ENCODE data around the gene BNC2.

Gene BNC2

GRCh38 chr9:16726718-16727451 is 143.6 kb downstream of the BNC2 start:
- H3K4me3 ChIP-seq (ENCODE audit: low read depth, low read length) = peak overlapping the region; percentile 61
- DNase-seq (ENCODE audit: low read depth) = peak; percentile 55
- in situ Hi-C loops (cut with HindIII; ENCODE audit: low sequenced_read_pairs) = loop anchor here (25.0 kb wide), 1 partner anchor 865 kb away; no protein-coding TSS in a partner anchor
- no peak for TF ChIP-seq CTCF (IDR thresholded peaks at IDR 0.05; ENCODE audit: low read depth, low read length, missing control alignments)

GRCh38 chr9:16726029-16726428 is 144.4 kb downstream of the BNC2 start:
- peak; percentile 43 for DNase-seq (ENCODE audit: low read depth)
- in situ Hi-C loops (cut with HindIII; ENCODE audit: low sequenced_read_pairs) = loop anchor here (25.0 kb wide), 1 partner anchor 864 kb away; no protein-coding TSS in a partner anchor
- TF ChIP-seq CTCF (IDR thresholded peaks at IDR 0.05; ENCODE audit: low read depth, low read length, missing control alignments) = no peak
- H3K4me3 ChIP-seq (ENCODE audit: low read depth, low read length) = peak overlapping the region; percentile 61

- H3K4me3 ChIP-seq (ENCODE audit: low read depth, low read length) = no peak overlapping the region
- in situ Hi-C loops (cut with HindIII; ENCODE audit: low sequenced_read_pairs) = loop anchor here (25.0 kb wide), 1 partner anchor 863 kb away; no protein-coding TSS in a partner anchor
- no peak for TF ChIP-seq CTCF (IDR thresholded peaks at IDR 0.05; ENCODE audit: low read depth, low read length, missing control alignments)
- DNase-seq (ENCODE audit: low read depth) = no peak
These were observed 145.4 kb downstream of the BNC2 start for GRCh38 chr9:16725066-16725465.

GRCh38 chr9:16721972-16722371 is 148.5 kb downstream of the BNC2 start:
- no peak overlapping the region for H3K4me3 ChIP-seq (ENCODE audit: low read depth, low read length)
- DNase-seq (ENCODE audit: low read depth) = no peak
- in situ Hi-C loops (cut with HindIII; ENCODE audit: low sequenced_read_pairs) = no loop called here
- no peak for TF ChIP-seq CTCF (IDR thresholded peaks at IDR 0.05; ENCODE audit: low read depth, low read length, missing control alignments)

- DNase-seq (ENCODE audit: low read depth) = no peak
- TF ChIP-seq CTCF (IDR thresholded peaks at IDR 0.05; ENCODE audit: low read depth, low read length, missing control alignments) = no peak
- H3K4me3 ChIP-seq (ENCODE audit: low read depth, low read length) = no peak overlapping the region
- in situ Hi-C loops (cut with HindIII; ENCODE audit: low sequenced_read_pairs) = no loop called here
These were observed 150.1 kb downstream of the BNC2 start for GRCh38 chr9:16720386-16720785.

GRCh38 chr9:16719921-16720320 is 150.5 kb downstream of the BNC2 start:
- H3K4me3 ChIP-seq (ENCODE audit: low read depth, low read length) = no peak overlapping the region
- in situ Hi-C loops (cut with HindIII; ENCODE audit: low sequenced_read_pairs) = no loop called here
- no peak for TF ChIP-seq CTCF (IDR thresholded peaks at IDR 0.05; ENCODE audit: low read depth, low read length, missing control alignments)
- no peak for DNase-seq (ENCODE audit: low read depth)
